Lung (tissue), 12 donors: Measurements from ENCODE around the gene P2RX6. TPM values are rescaled to one million over a fixed set of nuclear protein-coding genes. Genes with fewer than 3 reads are reported as not detected.

Experiments used
- ATAC-seq: fragments of 200-7000 bp; cut with Tn5 transposase; one replicate; pipeline ENCODE4 v1.9.1; 2020; ENCODE audit warnings: moderate number of reproducible peaks; ENCODE audit not compliant: insufficient read depth, low FRiP score
- DNase-seq, 3 donors: peaks; one replicate each; pipeline ENCODE4 v3.0.0-alpha.2; 2013 to 2017
- H3K27ac ChIP-seq, 2 donors: one replicate each; pipeline ENCODE4 v1.5.1; 2013; ENCODE audit warnings: mild to moderate bottlenecking in 2 of 2, moderate library complexity in 2 of 2, control low read depth in 1 of 2, inconsistent platforms in 1 of 2, low read depth in 1 of 2, low read length in 1 of 2
- H3K27me3 ChIP-seq, 3 donors: one replicate each; pipeline ENCODE4 v1.5.1; 2013; ENCODE audit warnings: low read length in 2 of 3; ENCODE audit not compliant: control insufficient read depth in 3 of 3, insufficient read depth in 3 of 3
- H3K36me3 ChIP-seq, 4 donors: one replicate each; pipeline ENCODE4 v1.5.1; 2013; ENCODE audit warnings: low read length in 4 of 4, mild to moderate bottlenecking in 1 of 4, moderate library complexity in 1 of 4; ENCODE audit not compliant: control insufficient read depth in 4 of 4, insufficient read depth in 4 of 4
- H3K4me1 ChIP-seq, 5 donors: one replicate each; pipeline ENCODE4 v1.5.1; 2013; ENCODE audit warnings: low read length in 5 of 5, mild to moderate bottlenecking in 2 of 5, moderate library complexity in 1 of 5; ENCODE audit not compliant: control insufficient read depth in 5 of 5, insufficient read depth in 5 of 5
- H3K4me3 ChIP-seq: one replicate; pipeline ENCODE4 v1.5.1; 2013; ENCODE audit warnings: mild to moderate bottlenecking, control low read depth, moderate library complexity
- H3K9ac ChIP-seq, 2 donors: one replicate each; pipeline ENCODE4 v1.5.1; 2013; ENCODE audit warnings: low read length in 2 of 2, control low read depth in 1 of 2; ENCODE audit not compliant: insufficient read depth in 1 of 2
- H3K9me3 ChIP-seq, 4 donors: one replicate each; pipeline ENCODE4 v1.5.1; 2013; ENCODE audit warnings: low read length in 3 of 4, mild to moderate bottlenecking in 1 of 4, moderate library complexity in 1 of 4; ENCODE audit not compliant: control insufficient read depth in 4 of 4, insufficient read depth in 3 of 4
- WGBS, 2 donors: extraction: QIAGEN DNeasy Blood & Tissue Kit; methylation state at CpG; one replicate each; pipeline ENCODE4 v1.1.7; 2013; 5-methylcytosine and 5-hydroxymethylcytosine counted together
- polyA plus RNA-seq, 2 donors: library from polyadenylated mRNA; stranded (reverse); fragments of 200-250 nt; gene quantifications; one replicate each; pipeline ENCODE4 v1.2.1, GENCODE V29; 2013
- total RNA-seq, 2 donors: library from RNA; depleted of rRNA in 1 of 2; stranded (reverse); fragments of >200 nt in 1 of 2; gene quantifications; one replicate each; pipeline ENCODE4 v1.2.1, GENCODE V29; 2014 to 2021
- TF ChIP-seq, protein P1 (sequence below): IDR thresholded peaks from 2 replicates; pipeline ENCODE4 v1.5.1; 2012; ENCODE audit warnings: mild to moderate bottlenecking; ENCODE audit errors: control extremely low read depth, extremely low read depth
- donor health status: control.
- donor health status: control.
- donor health status: Bipolar disorder and iron deficiency.
- donor health status: healthy.
- donor health status: DM: yes; HTN: yes; CAD: no.

P2RX6 gene
- total and polyA plus RNA-seq, 4 donors = 0.21 to 2.2 (median 0.93) TPM

DNA sequence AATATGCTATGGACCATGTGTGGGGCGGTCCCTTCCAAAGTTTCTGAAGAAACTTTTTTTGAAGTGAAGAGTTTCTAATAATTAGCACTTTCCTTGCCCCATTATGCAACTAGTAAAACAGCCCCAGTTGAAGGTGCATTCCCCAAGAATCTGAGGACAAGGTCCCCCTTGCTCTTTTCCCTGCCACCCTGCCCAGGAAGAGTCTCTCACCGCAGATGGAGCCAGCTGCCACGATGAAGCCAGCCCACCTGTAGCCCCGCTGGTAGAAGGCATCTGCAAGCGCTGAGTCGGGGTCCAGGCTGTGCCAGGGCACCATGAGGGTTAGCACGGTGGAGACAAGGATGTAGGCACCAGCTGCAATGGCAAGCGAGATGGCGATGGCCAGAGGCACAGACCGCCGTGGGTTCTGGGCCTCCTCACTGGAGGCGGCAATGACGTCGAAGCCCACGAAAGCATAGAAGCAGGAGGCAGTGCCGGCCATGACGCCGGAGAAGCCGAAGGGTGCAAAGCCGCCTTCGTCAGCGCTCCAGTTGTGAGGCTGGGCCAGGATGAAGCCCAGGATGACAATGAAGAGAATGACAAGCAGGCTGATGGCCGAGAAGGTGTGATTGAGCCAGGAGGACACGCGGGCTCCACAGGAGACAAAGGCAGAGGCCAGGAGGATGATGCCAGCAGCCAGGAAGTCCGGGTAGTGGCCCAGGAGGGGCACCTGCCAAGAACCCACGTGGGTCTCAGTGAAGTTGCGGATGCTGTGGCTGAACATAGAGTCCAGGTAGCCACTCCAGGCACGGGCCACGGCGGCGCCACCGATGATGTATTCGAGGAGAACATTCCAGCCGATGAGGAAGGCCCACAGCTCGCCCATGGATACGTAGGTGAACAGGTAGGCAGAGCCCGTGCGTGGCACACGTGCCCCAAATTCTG lies 15.9 kb downstream of the P2RX6 start:
- WGBS, 2 donors = 93 to 94% methylated on average over 40 of the region's 40 CpGs
- ATAC-seq = no peak

DNA sequence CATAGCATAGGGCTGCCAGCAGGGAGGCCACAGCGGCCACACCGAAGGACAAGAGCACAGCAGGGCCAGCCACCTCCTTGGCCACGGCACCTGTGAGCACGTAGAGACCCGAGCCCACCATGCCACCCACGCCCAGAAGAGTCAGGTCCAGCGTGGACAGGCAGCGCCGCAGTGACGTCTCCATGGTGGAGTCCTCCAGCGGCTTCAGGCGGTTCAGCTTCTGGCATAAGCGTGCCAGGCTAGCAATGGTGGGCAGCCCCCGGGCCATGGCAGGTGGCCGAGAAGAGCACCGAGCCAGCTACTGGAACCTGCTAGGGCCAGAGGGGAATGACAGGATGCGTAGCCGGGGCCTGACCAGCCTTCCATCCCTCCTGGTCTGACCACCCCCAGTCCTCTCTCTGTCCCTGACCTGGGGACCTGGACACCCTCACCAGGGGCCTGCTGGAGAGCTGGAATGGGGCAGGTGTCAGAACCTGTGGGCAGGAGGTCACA lies 16.6 kb downstream of the P2RX6 start:
- DNase-seq = no peak
- no peak for ATAC-seq
- 90 to 91% methylated on average over 17 to 18 of the region's 18 CpGs for WGBS, 2 donors
- no peaks in the 10 kb centered on the region for H3K36me3 ChIP-seq
- no peak overlapping the region for H3K4me3 ChIP-seq
- H3K4me1 ChIP-seq = peaks cover 0 to 3% (median 0%) of the 10 kb centered on the region in 5 donors
- TF ChIP-seq, protein P1, sequence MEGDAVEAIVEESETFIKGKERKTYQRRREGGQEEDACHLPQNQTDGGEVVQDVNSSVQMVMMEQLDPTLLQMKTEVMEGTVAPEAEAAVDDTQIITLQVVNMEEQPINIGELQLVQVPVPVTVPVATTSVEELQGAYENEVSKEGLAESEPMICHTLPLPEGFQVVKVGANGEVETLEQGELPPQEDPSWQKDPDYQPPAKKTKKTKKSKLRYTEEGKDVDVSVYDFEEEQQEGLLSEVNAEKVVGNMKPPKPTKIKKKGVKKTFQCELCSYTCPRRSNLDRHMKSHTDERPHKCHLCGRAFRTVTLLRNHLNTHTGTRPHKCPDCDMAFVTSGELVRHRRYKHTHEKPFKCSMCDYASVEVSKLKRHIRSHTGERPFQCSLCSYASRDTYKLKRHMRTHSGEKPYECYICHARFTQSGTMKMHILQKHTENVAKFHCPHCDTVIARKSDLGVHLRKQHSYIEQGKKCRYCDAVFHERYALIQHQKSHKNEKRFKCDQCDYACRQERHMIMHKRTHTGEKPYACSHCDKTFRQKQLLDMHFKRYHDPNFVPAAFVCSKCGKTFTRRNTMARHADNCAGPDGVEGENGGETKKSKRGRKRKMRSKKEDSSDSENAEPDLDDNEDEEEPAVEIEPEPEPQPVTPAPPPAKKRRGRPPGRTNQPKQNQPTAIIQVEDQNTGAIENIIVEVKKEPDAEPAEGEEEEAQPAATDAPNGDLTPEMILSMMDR = no peak
- no peak overlapping the region for H3K27ac ChIP-seq
- no peaks in the 10 kb centered on the region for H3K9me3 ChIP-seq
- no peak overlapping the region for H3K9ac ChIP-seq
- H3K27me3 ChIP-seq = peaks cover 0 to 9% (median 0%) of the 10 kb centered on the region in 3 donors

More for the DNA sequence above, 15.9 kb downstream of the P2RX6 start:
- no peak overlapping the region for H3K27ac ChIP-seq
- H3K4me3 ChIP-seq = no peak overlapping the region
- TF ChIP-seq, protein P1 = no peak
- H3K4me1 ChIP-seq = peaks cover 0 to 3% (median 0%) of the 10 kb centered on the region in 5 donors
- no peaks in the 10 kb centered on the region for H3K36me3 ChIP-seq
- H3K27me3 ChIP-seq = peaks cover 0 to 9% (median 0%) of the 10 kb centered on the region in 3 donors
- H3K9me3 ChIP-seq = no peaks in the 10 kb centered on the region
- H3K9ac ChIP-seq = no peak overlapping the region
- no peak for DNase-seq

DNA sequence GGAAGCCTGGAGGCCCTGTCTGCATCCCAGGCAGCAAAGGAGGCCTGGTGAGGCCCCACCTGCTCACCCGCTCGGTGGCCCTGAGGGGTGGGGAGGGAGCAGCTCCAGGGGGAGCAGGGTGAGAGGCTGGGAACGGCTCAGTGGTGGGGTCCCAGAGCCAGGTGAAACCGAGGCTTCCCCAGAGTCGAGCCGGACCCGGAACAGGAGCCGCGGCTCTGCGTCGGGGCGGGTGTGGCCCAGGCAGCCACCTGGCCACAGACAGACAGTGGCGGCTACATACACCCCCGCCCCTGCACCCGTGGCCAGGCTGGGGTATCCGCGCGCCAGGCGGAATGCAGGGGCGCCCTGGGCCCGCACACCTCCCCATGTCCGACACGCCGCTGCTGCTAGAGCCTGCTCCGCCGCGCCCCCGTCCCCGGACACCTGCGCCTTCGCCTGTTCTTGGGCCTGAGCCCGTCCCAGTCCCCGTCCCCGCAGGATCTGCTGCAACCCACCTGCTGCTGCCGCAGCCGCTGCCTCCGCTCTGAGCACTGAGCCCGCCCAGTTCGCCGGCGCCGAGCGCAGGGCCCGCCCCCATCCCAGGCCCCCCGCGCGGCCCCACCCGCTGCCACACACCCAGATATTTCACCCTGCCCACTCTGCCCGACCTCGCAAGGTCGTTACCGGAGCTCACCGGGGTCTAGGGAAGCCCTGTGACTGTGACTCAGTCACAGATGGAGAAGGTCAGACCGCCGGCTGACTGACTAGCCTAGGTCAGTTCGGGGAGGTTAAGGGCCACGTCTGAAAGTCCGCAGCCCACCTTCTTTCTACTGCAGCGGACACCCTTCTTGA lies 17.3 kb downstream of the P2RX6 start, which contains the start of gene SLC7A4:
TSS of gene SLC7A4 (minus strand) at position 525 of the 831 bp plus-strand sequence. CDS start 749 bp downstream, outside the sequence.
- DNase-seq (no peak), ATAC-seq (no peak)
- no peaks in the 10 kb centered on the region for H3K36me3 ChIP-seq
- H3K4me3 ChIP-seq = no peak within 1 kb of the TSS
- TF ChIP-seq, protein P1 = no peak
- H3K4me1 ChIP-seq = peaks cover 0 to 3% (median 0%) of the 10 kb centered on the region in 5 donors
- no peak within 1 kb of the TSS for H3K9ac ChIP-seq
- no peak within 1 kb of the TSS for H3K27ac ChIP-seq
- WGBS, 2 donors = 7 to 13% methylated on average over 49 to 59 of the region's 59 CpGs
- no peaks in the 10 kb centered on the region for H3K9me3 ChIP-seq
- H3K27me3 ChIP-seq = peaks cover 0 to 9% (median 0%) of the 10 kb centered on the region in 3 donors
